Nephron progenitor cell (in vitro differentiated cells): ENCODE measurements around the gene ZDHHC17.
"Not testable (repeated sequence)": the region's sequence is repeated elsewhere in the genome, so short reads cannot be mapped to it uniquely, and the experiment has no call there.

Source experiments
- DNase-seq: peaks from one replicate; pipeline ENCODE4 v3.0.0; 2021
- H3K27ac Mint-ChIP-seq: 2 replicates; pipeline ENCODE4 v1.8.0; 2021; ENCODE audit warnings: mild to moderate bottlenecking, moderate library complexity, mixed read lengths
- H3K27me3 Mint-ChIP-seq: 2 replicates; pipeline ENCODE4 v1.8.0; 2021; ENCODE audit warnings: mild to moderate bottlenecking, low read depth, mixed read lengths; ENCODE audit not compliant: poor library complexity
- H3K36me3 Mint-ChIP-seq: 2 replicates; pipeline ENCODE4 v1.8.0; 2021; ENCODE audit warnings: low read depth, mixed read lengths
- H3K4me1 Mint-ChIP-seq: 2 replicates; pipeline ENCODE4 v1.8.0; 2021; ENCODE audit warnings: mixed read lengths
- H3K4me3 Mint-ChIP-seq: 2 replicates; pipeline ENCODE4 v1.8.0; 2021; ENCODE audit warnings: mild to moderate bottlenecking, moderate library complexity, mixed read lengths
- H3K9me3 Mint-ChIP-seq: 2 replicates; pipeline ENCODE4 v1.8.0; 2021; ENCODE audit warnings: mild to moderate bottlenecking, moderate library complexity, mixed read lengths
- CTCF ChIP-seq: fragments of 200-600 bp; sonication (generic); IDR thresholded peaks from 2 replicates; pipeline ENCODE4 v1.5.0; 2021; ENCODE audit warnings: antibody characterized with exemption

ZDHHC17 gene

GRCh38 chr12:76777765-76778216, 13.9 kb downstream of the ZDHHC17 start:
- Mint-ChIP-seq H3K36me3 (peaks cover 69% of the 10 kb centered on the region), H3K9me3 (peaks cover 39% of the 10 kb centered on the region), H3K4me3 (no peak overlapping the region), H3K4me1 (peaks cover 5% of the 10 kb centered on the region), H3K27me3 (no peaks in the 10 kb centered on the region), H3K27ac (no peak overlapping the region)
- TF ChIP-seq CTCF: no peak
- no peak for DNase-seq

GRCh38 chr12:76778364-76778763, 14.4 kb downstream of the ZDHHC17 start:
- H3K4me1 Mint-ChIP-seq: peaks cover 5% of the 10 kb centered on the region
- no peak overlapping the region for H3K4me3 Mint-ChIP-seq

GRCh38 chr12:76779310-76779709, 15.4 kb downstream of the ZDHHC17 start:
- H3K36me3 Mint-ChIP-seq: peaks cover 77% of the 10 kb centered on the region
- not testable (repeated sequence) for H3K27me3 Mint-ChIP-seq, DNase-seq, H3K4me3 Mint-ChIP-seq, H3K27ac Mint-ChIP-seq, H3K4me1 Mint-ChIP-seq
- peaks cover 51% of the 10 kb centered on the region for H3K9me3 Mint-ChIP-seq

More at GRCh38 chr12:76778364-76778763, 14.4 kb downstream of the ZDHHC17 start:
- no peak overlapping the region for H3K27ac Mint-ChIP-seq
- peaks cover 42% of the 10 kb centered on the region for H3K9me3 Mint-ChIP-seq
- no peak for TF ChIP-seq CTCF
- H3K36me3 Mint-ChIP-seq: peaks cover 69% of the 10 kb centered on the region
- no peaks in the 10 kb centered on the region for H3K27me3 Mint-ChIP-seq
- no peak for DNase-seq

- Mint-ChIP-seq H3K4me3 (no peak overlapping the region), H3K36me3 (peaks cover 89% of the 10 kb centered on the region), H3K4me1 (peaks cover 5% of the 10 kb centered on the region), H3K27me3 (no peaks in the 10 kb centered on the region), H3K9me3 (peaks cover 61% of the 10 kb centered on the region), H3K27ac (peak overlapping the region; percentile 79)
- no peak for TF ChIP-seq CTCF
- DNase-seq: no peak
Observed at GRCh38 chr12:76781321-76781720, 17.4 kb downstream of the ZDHHC17 start.

GRCh38 chr12:76782526-76782925, 18.6 kb downstream of the ZDHHC17 start:
- H3K27me3 Mint-ChIP-seq: no peaks in the 10 kb centered on the region
- H3K27ac Mint-ChIP-seq: peak overlapping the region; percentile 76
- DNase-seq: no peak
- H3K9me3 Mint-ChIP-seq: peaks cover 64% of the 10 kb centered on the region
- no peak overlapping the region for H3K4me3 Mint-ChIP-seq
- H3K4me1 Mint-ChIP-seq: peaks cover 5% of the 10 kb centered on the region
- TF ChIP-seq CTCF: no peak
- H3K36me3 Mint-ChIP-seq: peaks cover 91% of the 10 kb centered on the region

GRCh38 chr12:76784600-76785051, 20.7 kb downstream of the ZDHHC17 start:
- H3K27ac Mint-ChIP-seq: no peak overlapping the region
- H3K9me3 Mint-ChIP-seq: peaks cover 53% of the 10 kb centered on the region
- DNase-seq: no peak
- peaks cover 77% of the 10 kb centered on the region for H3K36me3 Mint-ChIP-seq
- no peaks in the 10 kb centered on the region for H3K27me3 Mint-ChIP-seq
- no peak overlapping the region for H3K4me3 Mint-ChIP-seq
- H3K4me1 Mint-ChIP-seq: peaks cover 5% of the 10 kb centered on the region
- no peak for TF ChIP-seq CTCF
